ENCODE measurements around the gene CLNK.
"Not testable (repeated sequence)": the region's sequence is repeated elsewhere in the genome, so short reads cannot be mapped to it uniquely, and the experiment has no call there.

CLNK gene

DNA sequence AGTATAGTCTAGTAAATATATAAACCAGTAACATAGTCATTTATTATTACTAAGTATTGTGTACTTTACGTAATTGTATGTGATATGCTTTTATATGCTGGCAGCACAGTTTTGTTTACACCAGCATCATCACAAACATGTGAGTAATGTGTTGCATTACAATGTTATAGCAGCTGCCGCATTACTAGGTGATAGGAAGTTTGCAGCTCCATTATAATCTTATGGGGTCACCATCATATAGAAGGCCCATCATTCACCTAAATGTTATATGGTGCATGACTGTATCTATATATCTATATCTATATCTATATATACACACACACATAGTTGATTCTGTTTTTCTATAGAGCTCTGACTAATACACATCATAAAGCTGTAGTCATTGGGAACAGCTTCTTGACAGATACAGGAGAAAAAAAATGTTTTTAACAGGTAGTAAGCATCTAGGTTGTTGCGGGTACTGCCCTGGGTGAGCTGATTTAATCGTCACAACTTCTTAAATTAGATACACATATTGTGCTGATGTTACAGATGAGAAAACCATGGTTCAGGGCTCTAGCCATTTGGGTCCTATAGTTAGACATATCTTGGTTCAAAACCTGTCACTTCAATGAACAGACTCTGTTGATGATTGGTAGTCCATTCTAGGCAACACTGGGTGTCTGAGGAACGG is 77.9 kb downstream of the CLNK start:
- DNase-seq = no peak

DNA sequence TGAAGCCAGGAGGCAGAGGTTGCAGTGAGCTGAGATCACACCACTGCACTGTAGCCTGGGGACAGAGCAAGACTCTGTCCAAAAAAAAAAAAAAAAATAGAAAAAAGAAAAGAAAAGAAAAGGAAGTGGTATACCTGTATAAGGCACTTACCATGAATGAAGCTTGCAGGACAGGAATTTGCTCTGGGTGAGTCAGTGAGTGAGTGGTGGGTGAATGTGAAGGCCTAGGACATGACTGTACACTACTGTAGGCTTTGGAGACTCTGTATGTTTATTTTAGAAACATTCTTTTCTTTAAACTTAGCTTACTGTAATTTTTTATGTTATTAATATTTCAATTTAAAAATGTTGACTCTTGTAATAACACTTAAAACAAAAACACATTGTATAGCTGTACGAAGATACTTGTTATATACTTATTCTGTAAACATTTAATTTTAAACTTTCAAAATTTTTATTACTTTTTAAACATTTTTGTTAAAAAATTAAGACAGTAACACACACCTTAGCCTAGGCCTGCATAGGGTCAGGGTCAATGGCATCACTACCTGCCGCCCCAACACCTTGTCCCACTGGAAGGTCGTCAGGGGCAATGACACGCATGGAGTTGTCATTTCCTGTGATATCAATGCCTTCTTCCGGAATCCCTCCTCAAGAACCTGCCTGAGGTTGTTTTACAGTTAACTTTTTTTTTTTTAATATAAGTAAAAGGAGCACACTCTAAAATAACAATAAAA is 78.7 kb downstream of the CLNK start:
- no peak for DNase-seq

DNA sequence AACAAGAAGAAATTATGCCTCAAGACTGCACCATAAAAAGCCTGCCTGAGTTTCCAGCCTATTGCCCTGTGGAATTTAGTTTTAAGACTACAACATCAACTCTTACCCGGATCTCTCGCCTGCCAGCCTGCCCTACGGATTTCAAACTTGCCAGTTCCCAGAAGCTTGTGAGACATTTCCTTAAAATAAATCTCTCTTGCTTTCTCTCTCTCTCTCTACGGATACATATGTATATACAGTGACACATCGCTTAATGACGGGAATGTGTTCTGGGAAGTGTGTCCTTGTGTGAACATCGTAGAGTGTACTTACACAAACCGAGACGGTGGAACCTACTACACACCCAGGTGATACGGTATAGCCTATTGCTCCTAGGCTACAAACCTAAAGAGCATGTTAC is 79.5 kb downstream of the CLNK start:
- no peak for DNase-seq

DNA sequence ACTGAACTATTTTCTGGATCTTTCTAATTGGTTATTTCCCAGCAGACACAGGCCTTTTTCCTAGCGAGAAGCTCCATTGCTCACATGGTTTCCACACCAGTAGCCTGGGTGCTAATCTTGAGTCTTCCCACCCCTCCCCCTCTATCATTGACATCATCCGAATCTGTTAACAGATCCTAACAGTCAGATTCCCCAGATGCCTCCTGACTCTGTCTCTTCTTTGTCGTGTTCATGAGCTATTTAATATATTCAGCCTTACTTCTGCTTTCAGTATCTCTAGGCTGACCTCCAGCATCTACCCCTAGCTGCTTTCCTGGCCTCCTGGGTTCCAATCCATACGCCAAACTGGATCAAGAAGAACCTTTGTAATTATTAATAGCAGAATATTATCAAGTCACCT is 85.0 kb downstream of the CLNK start:
- no peak for DNase-seq

DNA sequence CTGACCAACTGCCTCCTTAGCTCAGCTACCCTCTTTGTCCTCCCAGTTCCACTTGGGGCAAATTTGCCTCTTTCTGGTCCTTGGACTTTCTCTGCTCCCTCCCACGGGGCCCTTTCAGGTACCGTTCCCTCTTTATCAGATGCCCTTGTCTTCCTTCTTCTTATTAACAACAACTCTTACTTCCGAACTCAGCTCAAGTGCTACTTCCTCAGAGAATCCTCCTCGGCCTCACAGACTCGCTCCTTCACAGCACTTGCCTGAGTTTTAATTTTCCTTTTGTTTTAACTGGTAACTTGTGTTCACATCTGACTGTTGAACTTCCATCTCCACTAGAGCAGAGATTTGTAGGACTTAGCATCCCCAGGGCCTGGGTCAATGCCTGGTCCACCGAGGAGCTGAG is 85.7 kb downstream of the CLNK start:
- no peak for DNase-seq

DNA sequence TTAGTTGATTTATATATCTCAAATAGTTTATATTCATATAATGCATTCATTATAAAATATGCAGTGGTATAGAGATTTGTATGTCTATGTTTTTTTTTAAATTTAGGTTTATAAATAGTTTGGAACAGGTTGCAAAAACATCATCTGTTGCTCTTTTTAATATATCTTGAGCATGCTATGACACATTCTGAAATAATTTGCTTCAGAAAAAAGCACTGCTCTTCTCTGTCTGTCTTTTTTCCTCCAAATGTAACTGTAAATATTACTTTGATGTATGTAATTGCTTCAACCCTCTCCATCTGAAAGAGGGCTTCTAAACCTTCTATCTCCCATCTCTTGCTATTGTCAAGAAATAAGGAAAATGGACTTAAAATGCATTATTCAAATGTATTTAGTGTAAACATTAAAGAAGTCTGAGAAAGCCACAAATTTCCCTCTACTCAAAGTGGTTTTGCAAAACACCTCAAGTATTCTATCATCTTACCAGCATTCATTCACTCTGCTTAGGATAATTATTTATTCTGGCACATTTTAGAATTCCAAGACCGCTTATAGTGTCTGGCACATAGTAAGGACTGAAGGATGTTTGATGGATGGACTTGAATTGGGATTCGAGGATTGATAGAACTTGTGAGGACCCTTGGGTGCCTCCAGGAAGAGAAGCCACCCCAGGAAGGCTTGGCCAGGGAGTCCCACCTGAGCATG is 87.8 kb downstream of the CLNK start:
- no peak for DNase-seq

DNA sequence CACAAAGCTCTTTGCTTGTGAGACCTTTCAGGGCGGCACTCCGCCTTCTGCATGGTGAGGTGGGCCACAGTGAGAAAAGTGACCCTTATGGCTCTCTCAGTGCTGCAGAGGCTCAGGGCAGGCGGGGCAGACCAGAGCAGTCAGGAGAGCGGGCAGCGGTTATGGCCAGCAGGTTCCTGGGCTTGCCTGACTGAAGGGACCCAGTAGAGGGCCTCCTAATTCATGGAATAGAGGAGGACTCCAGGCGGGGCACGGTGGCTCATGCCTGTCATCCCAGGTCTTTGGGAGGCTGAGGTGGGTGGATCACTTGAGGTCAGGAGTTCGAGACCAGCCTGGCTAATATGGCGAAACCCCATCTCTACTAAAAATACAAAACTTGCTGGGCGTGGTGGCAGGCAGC is 91.4 kb downstream of the CLNK start:
- DNase-seq = no peak

DNA sequence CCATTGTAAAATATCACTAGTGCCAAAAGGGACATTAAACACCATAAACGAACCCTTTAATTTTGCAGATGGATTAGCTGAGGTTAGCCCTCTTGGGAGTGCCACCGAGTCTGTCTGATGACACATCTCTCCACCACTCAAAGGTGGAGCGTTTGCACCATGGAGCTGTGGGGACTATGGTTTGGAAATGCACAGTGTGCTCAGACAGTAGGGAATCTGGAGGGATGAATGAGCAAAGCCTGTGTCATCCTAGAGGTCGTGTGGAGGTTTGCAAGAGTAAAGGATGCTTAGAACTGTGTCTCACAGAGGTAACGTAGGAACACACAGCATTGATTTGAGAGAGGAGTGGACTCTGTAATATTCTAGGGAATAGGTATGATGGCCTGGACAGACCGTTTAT is 93.7 kb downstream of the CLNK start:
- no peak for DNase-seq

DNA sequence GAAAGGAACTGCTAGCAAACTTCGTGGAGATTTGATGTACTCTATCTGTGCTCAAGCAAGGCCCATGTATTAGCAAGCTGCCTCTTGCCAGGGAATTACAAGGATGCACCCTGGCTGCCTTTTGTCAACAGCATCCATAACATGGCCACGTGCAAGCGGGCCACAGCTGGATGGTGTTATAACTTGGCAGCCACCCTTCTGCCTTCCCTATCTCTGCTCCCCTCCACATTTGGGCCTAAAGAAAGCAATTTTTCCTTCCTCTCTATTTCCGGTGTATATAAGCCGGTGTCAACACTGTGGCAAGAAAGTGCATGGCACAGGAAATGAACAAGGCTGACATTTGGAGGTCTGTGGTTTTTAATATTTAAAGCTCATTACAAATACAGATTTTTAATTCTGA is 94.8 kb downstream of the CLNK start:
- DNase-seq = no peak

DNA sequence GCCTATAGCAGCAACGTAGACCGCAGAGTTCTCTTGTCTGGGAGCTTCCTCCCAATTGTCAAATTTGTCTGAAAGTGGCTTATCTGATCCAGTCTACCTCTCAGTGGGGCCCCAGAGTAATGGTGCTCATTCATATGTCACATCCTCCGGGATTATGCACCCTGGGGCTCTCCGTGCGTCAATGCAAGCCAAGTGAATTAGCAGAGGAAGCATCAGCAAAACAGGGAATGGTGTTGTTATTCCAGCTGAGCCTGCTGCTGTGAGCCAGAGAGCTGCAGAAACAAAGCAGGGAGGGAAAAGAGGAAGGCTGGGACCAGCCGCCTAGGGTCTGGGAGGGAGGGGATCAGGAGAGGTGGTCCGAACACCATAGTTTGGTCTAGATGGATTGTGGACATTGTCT is 95.2 kb downstream of the CLNK start:
- no peak for DNase-seq

DNA sequence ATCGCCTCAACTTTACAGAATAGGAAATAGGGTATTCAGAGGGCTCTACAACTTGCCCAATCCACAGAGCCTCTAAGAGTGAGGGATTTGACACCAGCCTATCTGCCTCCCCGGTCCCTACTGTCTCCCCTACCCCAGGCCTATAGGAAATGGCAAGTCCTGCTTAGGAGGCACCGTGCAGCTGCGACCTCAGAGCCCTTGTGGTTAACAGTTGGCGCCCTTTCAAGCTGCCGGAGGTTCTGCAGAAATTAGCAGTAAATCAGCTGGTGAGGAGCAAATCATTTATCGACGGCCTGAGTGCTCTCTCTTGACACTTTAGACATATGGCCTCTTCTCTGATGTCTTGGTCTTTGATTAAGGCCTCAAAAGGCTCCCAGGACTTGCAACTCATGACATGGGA is 96.9 kb downstream of the CLNK start:
- DNase-seq = no peak

DNA sequence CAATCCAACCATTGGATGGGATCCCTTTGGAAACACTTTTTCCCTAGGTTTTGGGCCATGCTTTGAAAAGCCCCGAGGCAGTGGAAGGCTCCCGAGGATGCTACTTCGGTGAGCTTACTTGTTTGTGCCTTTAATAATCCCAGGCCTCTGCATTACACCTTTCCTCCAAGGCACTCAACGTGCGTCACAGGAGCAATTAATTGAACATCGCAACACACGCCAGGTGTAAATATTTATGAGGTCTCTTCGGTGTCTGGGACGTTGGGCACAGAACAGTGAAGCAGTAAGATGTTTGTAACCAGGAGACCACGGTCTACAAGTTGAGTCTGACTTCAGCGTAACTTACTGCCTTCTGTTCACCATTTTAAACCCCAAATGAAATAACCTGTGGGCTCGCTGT is 97.3 kb downstream of the CLNK start:
- DNase-seq = no peak

DNA sequence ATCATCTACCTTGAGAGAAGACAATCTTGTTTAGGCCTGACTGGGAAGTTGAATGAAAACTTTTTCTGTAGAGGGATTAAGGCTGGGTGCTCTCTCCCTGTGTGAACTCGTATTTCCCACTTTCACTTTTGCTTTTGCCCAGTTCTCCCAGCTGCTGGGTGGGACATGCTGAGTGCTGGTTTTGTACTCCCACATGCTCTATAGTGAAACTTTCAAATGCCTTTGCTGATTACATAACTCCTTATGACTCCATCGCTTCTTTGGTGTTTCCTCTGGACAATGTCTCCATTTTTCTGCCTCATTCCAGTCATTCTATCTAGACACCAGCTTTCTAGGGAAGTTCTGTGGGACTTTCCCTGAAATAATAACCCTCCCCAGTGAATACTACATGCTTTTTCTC is 100.5 kb downstream of the CLNK start:
- DNase-seq = no peak

DNA sequence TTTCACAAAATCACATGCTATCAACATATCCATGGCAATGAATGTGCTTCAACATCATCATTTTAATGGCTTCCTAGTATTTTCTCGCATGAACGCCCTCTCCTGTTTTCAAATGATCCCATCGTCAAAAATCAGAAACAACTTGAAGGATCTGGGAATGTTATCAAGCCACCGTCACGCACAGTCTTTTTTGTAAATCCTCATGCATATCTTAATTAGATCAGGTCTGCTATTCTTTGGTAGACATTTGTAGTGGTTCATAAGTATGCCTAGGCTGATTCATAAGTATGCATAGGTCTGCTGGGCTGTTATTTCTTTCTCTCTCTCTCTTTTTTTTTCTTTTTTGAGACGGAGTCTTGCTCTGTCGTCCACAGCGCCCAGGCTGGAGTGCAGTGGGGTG is 101.6 kb downstream of the CLNK start:
- DNase-seq = no peak

DNA sequence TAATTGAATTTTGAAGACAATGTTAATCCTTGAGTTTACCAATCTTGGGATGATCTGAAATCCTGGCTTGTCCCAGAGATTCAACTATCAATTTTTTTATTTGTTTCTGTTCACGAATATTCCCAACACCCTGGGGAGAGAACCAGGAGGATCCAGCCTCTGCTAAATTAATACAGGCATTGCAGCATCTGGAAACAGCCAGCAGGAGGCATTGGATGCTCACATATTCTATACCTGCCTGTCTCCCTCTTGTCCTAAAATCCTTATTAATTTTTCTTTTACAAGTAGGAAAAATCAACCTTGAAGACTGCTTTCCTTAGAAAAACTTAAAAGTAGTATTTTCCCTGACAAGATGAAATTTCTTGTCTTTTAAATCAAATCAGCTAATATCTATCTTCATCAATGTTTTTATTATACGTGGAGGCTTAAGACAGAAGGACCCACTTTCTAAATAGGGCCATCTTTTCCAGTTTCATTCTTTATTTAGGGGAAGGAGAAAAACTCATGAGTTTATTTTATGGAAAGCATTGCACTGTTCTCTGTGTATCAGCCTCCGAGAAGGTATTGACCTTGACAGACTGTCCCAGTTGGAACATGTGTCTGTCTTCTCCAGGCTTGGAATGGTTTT is 102.4 kb downstream of the CLNK start:
- DNase-seq = peak; percentile 0

DNA sequence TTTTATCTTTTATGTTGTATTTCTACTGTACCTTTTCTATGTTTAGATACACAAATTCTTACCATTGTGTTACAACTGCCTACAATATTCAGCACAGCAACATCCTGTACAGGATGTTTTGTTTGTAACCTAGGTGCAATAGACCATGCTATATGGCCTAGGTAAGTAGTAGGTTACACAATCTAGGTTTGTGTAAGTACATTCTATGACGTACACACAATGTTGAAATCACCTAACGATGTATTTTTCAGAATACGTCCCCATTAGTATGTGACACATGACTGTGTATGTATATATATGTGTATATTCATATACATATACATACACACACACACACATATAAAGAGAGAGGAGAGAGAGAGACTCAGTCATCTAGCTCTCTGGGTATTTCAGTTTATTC is 103.5 kb downstream of the CLNK start:
- no peak for DNase-seq

DNA sequence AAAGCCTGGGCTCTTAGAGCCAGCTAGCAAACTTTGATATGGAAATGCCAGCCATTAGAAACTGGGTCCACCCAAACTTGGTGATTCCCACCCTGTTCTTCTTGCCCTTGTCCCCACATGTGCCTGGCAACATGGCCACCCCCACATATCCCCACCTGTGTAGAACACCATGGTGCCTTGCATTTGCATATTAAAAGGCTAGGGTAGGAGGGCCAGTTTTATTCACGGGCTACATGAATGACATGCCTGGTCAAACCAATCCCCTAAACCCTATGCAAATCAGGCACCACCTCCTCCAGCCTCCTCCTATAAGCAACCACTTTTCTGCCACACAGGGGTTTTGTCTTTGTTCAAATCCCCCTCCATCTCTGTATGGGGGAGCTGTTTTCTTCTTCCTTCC is 104.9 kb downstream of the CLNK start:
- no peak for DNase-seq

DNA sequence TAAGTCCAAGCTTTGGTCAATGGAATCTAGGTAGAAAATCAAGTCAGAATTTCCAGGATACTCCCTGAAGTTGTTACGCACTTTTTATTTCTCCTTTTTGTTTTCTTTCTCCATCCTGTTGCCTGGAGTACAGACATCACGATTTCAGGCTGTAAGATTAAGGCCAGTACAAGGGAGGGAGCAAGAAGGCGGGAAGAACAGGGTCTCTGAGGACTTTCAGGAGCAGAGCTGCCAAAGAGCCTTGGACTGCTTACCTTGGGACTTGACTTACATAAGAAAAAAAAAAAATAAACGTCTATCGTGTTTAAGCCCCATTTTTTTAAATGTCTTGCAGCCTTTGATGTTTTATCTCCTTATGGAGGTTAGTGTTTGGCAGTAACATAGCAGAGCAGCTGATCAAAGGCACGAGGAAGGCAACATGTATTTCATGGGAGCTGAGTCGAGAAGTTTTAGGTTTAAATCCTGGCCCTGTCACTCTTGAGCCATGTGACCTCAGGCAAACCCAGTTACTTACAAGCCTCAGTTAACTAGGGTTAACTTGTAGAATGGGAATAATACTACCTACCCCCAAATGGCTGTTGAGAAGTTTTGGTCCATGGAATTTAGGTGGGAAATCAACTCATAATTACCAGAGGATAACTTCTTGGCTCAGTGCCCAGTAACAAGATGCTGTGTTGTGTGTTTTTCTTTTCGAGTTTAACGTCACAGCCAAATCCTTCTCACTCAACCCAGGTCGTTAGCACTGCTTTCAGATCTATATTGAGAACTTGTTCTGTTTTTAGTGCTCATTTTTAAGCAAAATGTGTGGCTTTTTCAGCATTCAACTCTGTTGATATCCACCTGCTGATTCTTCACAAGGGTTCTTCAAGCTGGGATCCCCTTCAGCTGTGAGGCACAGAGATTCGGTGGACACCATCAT is 106.8 kb downstream of the CLNK start:
- no peak for DNase-seq

DNA sequence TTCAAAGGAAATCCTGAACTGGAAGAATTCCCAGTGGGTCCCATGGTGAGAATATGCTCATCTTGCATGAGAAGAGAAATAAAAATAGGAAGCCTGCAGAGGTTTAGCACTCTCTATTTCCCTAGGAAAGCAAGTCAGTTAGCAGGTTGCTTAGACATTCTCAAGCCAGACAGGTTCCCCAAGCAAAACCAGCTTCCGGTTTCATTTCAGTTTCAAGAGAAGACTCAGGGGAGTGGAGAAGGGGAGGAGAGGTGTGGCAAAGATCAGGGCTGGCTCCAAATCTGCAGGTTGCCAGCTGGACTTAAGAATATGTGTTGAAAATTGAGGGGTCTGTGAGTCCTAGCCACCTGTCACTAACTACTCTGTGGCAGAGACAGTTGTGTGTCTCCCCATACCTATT is 107.5 kb downstream of the CLNK start:
- DNase-seq = no peak

DNA sequence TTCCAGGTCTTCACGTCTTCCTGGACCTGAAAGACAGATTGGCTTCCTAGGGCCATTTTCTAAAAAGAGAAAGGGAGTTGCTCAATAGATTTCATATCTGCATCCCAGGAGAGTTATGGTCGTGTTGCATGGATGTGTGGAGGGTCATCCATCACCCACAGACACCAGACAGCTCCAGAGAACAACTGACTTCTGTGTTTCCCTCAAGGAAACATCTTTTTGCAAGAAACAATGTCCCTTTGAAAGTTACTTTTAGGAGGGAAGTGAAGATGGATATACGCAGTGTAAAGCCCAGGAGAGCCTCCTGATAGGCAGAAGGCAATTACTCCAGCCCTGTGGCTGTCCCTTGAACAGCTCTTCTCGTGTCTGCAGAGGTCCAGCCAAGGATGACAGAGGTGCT is 108.3 kb downstream of the CLNK start:
- DNase-seq = no peak

DNA sequence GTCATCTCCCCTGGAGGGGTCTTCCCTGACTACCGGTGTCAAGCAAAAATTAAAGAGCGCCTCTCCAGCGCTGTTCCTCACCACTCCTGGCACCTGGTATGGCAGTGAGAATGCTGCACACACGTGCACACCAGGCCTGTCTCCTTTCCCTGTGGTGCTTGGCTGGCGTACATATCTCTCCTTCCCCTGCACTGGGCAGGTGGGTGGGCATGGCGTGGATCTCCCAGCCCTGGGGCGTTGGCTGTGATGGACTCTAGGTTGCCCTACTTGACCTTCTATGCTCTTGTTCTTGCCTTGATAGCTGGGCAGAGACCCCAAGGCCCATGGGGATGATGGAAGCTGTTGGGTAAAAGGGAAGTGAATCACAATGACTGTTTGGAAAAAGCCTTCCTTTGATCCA is 109.2 kb downstream of the CLNK start:
- no peak for DNase-seq

DNA sequence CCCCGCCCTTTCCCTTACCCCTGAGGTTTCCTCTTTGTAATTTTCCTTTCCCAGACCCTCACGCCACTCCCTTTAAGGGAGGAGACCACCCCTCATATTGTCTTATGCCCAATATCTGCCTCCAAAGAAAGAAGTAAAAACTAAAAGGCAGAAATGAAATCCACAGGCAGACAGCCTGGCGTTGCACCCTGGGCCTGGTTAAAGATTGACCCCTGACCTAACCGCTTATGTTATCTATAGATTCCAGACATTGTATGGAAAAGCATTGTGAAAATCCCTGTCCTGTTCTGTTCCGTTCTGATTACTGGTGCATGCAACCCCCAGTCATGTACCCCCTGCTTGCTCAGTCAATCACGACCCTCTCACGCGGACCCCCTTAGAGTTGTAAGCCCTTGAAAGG is 110.0 kb downstream of the CLNK start:
- DNase-seq = not testable (repeated sequence)

DNA sequence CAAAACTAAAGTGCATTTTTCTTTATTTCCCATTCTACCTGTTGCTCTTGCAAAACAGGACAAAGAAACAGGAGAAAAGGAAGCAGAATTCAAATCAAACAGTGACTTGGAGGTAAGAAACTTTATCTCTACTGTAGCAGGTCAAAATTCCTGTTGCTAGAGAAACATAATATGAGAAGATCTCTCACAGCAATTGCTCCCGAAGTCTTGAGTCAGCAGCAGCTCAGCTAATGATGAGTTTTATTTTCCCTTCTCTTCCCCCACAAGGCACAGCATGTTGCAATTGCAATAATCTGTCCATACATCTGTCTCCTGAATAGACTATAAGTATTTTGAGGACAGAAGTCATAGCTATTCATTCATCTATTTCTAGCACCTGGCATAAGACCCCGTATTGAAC is 112.7 kb downstream of the CLNK start:
- DNase-seq = no peak
